Psoas muscle (tissue), 8 donors: ENCODE measurements around the gene DUS3L. TPM values are rescaled to one million over a fixed set of nuclear protein-coding genes. Genes with fewer than 3 reads are reported as not detected.

Source experiments
- ATAC-seq, 4 donors: fragments of 200-7000 bp; cut with Tn5 transposase; one replicate each; pipeline ENCODE4 v1.9.1; 2020; ENCODE audit warnings: moderate library complexity in 3 of 4, mild to moderate bottlenecking in 2 of 4
- DNase-seq, 2 donors: peaks; one replicate each; pipeline ENCODE4 v3.0.0-alpha.2; 2020
- H3K27ac ChIP-seq: fragments of 200-600 bp; one replicate; pipeline ENCODE4 v1.8.0; 2022
- H3K27me3 ChIP-seq, 3 donors: fragments of 200-600 bp in 1 of 3; one replicate each; pipeline versions ENCODE4 v1.6.1 to v1.8.0; 2013 to 2022; ENCODE audit warnings: low read length in 2 of 3, mild to moderate bottlenecking in 2 of 3, moderate library complexity in 1 of 3; ENCODE audit not compliant: insufficient read depth in 3 of 3
- H3K36me3 ChIP-seq, 2 donors: fragments of 200-600 bp in 1 of 2; one replicate each; pipeline versions ENCODE4 v1.6.1 to v1.8.0; 2013 to 2022; ENCODE audit warnings: low read depth in 1 of 2, mild to moderate bottlenecking in 1 of 2, moderate library complexity in 1 of 2; ENCODE audit not compliant: insufficient read depth in 1 of 2
- H3K4me1 ChIP-seq: fragments of 200-600 bp; one replicate; pipeline ENCODE4 v1.8.0; 2022
- H3K4me3 ChIP-seq: fragments of 200-600 bp; one replicate; pipeline ENCODE4 v1.8.0; 2022; ENCODE audit warnings: mild to moderate bottlenecking
- H3K9me3 ChIP-seq: fragments of 200-600 bp; one replicate; pipeline ENCODE4 v1.8.0; 2022
- CTCF ChIP-seq: fragments of 200-600 bp; IDR thresholded peaks from one replicate; pipeline ENCODE4 v1.8.0; 2022; ENCODE audit warnings: antibody characterized with exemption
- WGBS, 3 donors: extraction: QIAGEN DNeasy Blood & Tissue Kit; methylation state at CpG; one replicate each; pipeline versions ENCODE4 v1.1.6 to v1.1.7; 2013; 5-methylcytosine and 5-hydroxymethylcytosine counted together
- intact Hi-C, 2 donors: fragments of 100-400 bp; cut with DNase I; formaldehyde crosslinking; loops; one replicate each; pipeline versions ENCODE4 v1.11.0 to v1.14.2; 2022
- polyA plus RNA-seq, 3 donors: library from polyadenylated mRNA; stranded (reverse); fragments of 200-250 nt; gene quantifications; one replicate each; pipeline ENCODE4 v1.2.3, GENCODE V29; 2013
- total RNA-seq, 4 donors: library from RNA; stranded (reverse); fragmentation: NEBNext Ultra II Directional in 2 of 4; extraction: Animal tissue kit (Norgen Biotek cat#: 25700) in 2 of 4; gene quantifications; one replicate each; pipeline versions ENCODE4 v1.2.1 to v1.2.4, GENCODE V29; 2021 to 2023
- donor health status: healthy with polysubstance abuse.
- donor health status: DM: no; HTN: no; CAD: no; lungs with moderate emphysema.
- donor health status: Bipolar disorder and iron deficiency.
- donor health status: healthy.
- donor health status: DM: yes; HTN: yes; CAD: no.
- donor health status: DM: no; HTN: no; CAD: no.
- donor health status: DM: no; HTN: no; CAD: no.
- donor health status: DM: yes; HTN: yes; CAD: no.

Gene DUS3L
- total and polyA plus RNA-seq, 7 donors: 13.4 to 40.1 (median 23.2) TPM

GRCh38 chr19:5801796-5802619 is 11.0 kb upstream of the DUS3L start:
- Histone ChIP-seq H3K4me1 (no peaks in the 10 kb centered on the region), H3K4me3 (no peak overlapping the region), H3K36me3 (no peaks in the 10 kb centered on the region), H3K27me3 (peaks cover 0 to 89% (median 35%) of the 10 kb centered on the region in 3 donors), H3K27ac (no peak overlapping the region), H3K9me3 (no peaks in the 10 kb centered on the region)
- no peak for ATAC-seq
- 11 to 16% (median 12%) methylated on average over 29 to 33 of the region's 33 CpGs for WGBS, 3 donors
- DNase-seq: no peak
- intact Hi-C loops: loop anchor here in 1 of 2 donors (10.0 kb wide), 1 partner anchor 223 kb away; no protein-coding TSS in a partner anchor
- no peak for TF ChIP-seq CTCF

GRCh38 chr19:5800361-5801270 is 9.7 kb upstream of the DUS3L start:
- peaks cover 0 to 75% (median 31%) of the 10 kb centered on the region in 3 donors for H3K27me3 ChIP-seq
- no peak for TF ChIP-seq CTCF
- intact Hi-C loops: loop anchor here in 1 of 2 donors (10.0 kb wide), 1 partner anchor 224 kb away; no protein-coding TSS in a partner anchor
- WGBS, 3 donors: 59 to 68% (median 66%) methylated on average over 17 of the region's 17 CpGs
- no peaks in the 10 kb centered on the region for H3K36me3 ChIP-seq
- DNase-seq: no peak
- no peaks in the 10 kb centered on the region for H3K4me1 ChIP-seq
- no peaks in the 10 kb centered on the region for H3K9me3 ChIP-seq
- no peak for ATAC-seq
- H3K4me3 ChIP-seq: no peak overlapping the region
- H3K27ac ChIP-seq: no peak overlapping the region

- intact Hi-C loops: loop anchor here in 1 of 2 donors (10.0 kb wide), 1 partner anchor 225 kb away; no protein-coding TSS in a partner anchor
- TF ChIP-seq CTCF: no peak
- DNase-seq: no peak
- 44 to 54% (median 47%) methylated on average over 34 to 37 of the region's 37 CpGs for WGBS, 3 donors
- Histone ChIP-seq H3K4me3 (no peak overlapping the region), H3K4me1 (no peaks in the 10 kb centered on the region), H3K27me3 (peaks cover 0 to 75% (median 27%) of the 10 kb centered on the region in 3 donors), H3K27ac (no peak overlapping the region), H3K36me3 (no peaks in the 10 kb centered on the region), H3K9me3 (no peaks in the 10 kb centered on the region)
- no peak for ATAC-seq
These were observed 8.6 kb upstream of the DUS3L start for GRCh38 chr19:5799247-5800241.

GRCh38 chr19:5798244-5798643 is 7.3 kb upstream of the DUS3L start:
- H3K4me3 ChIP-seq: no peak overlapping the region
- peaks cover 0 to 62% (median 18%) of the 10 kb centered on the region in 3 donors for H3K27me3 ChIP-seq
- DNase-seq: no peak
- intact Hi-C loops: no loop called here
- no peak for TF ChIP-seq CTCF
- H3K9me3 ChIP-seq: no peaks in the 10 kb centered on the region
- no peaks in the 10 kb centered on the region for H3K36me3 ChIP-seq
- WGBS, 3 donors: 77 to 88% (median 83%) methylated on average over 5 to 8 of the region's 8 CpGs
- H3K4me1 ChIP-seq: no peaks in the 10 kb centered on the region
- no peak overlapping the region for H3K27ac ChIP-seq
- ATAC-seq: no peak
